Measurements from ENCODE around the gene TNIP3.
A peak's percentile ranks its signal among the peaks of the same experiment; 100 is the strongest.
"Not testable (repeated sequence)": the region's sequence is repeated elsewhere in the genome, so short reads cannot be mapped to it uniquely, and the experiment has no call there.

Gene TNIP3

GRCh38 chr4:121164291-121164690 is at the start of gene TNIP3:
TSS of gene TNIP3 (minus strand) at chr4:121164321. CDS start at chr4:121164125, 196 bp downstream.
- DNase-seq: no peak

- no peak for DNase-seq
Observed at GRCh38 chr4:121212806-121213205, 48.7 kb upstream of the TNIP3 start.

GRCh38 chr4:121209171-121209570 is 45.0 kb upstream of the TNIP3 start:
- DNase-seq: no peak

- no peak for DNase-seq
Observed at GRCh38 chr4:121208244-121209007, 44.3 kb upstream of the TNIP3 start.

GRCh38 chr4:121205777-121206176 is 41.7 kb upstream of the TNIP3 start:
- not testable (repeated sequence) for DNase-seq

GRCh38 chr4:121200795-121201472 is 36.8 kb upstream of the TNIP3 start:
- DNase-seq: no peak

- DNase-seq: no peak
Observed at GRCh38 chr4:121199742-121200561, 35.8 kb upstream of the TNIP3 start.

- no peak for DNase-seq
Observed at GRCh38 chr4:121198251-121198650, 34.1 kb upstream of the TNIP3 start.

GRCh38 chr4:121195649-121196048 is 31.5 kb upstream of the TNIP3 start:
- DNase-seq: no peak

- no peak for DNase-seq
Observed at GRCh38 chr4:121192480-121192879, 28.4 kb upstream of the TNIP3 start.

GRCh38 chr4:121192013-121192412 is 27.9 kb upstream of the TNIP3 start:
- no peak for DNase-seq

GRCh38 chr4:121191361-121191760 is 27.2 kb upstream of the TNIP3 start:
- no peak for DNase-seq

- no peak for DNase-seq
Observed at GRCh38 chr4:121190389-121190788, 26.3 kb upstream of the TNIP3 start.

- peak; percentile 61 for DNase-seq
Observed at GRCh38 chr4:121189326-121190215, 25.4 kb upstream of the TNIP3 start.

GRCh38 chr4:121187206-121187605 is 23.1 kb upstream of the TNIP3 start:
- DNase-seq: no peak

GRCh38 chr4:121185960-121186359 is 21.8 kb upstream of the TNIP3 start:
- no peak for DNase-seq

GRCh38 chr4:121183989-121184388 is 19.9 kb upstream of the TNIP3 start:
- DNase-seq: no peak

- no peak for DNase-seq
Observed at GRCh38 chr4:121183361-121183760, 19.2 kb upstream of the TNIP3 start.

- no peak for DNase-seq
Observed at GRCh38 chr4:121182296-121182695, 18.2 kb upstream of the TNIP3 start.

GRCh38 chr4:121181493-121181892 is 17.4 kb upstream of the TNIP3 start:
- no peak for DNase-seq

- DNase-seq: no peak
Observed at GRCh38 chr4:121180558-121180957, 16.4 kb upstream of the TNIP3 start.

Measured in activated CD8-positive, alpha-beta memory T cell treated with anti-CD3 and anti-CD28 coated beads, Interleukin-2, amount 50 U/mL, for 48 hours (primary cell).